SK-N-MC (cell line): ENCODE data around the gene NINJ1.

Experiments used
- DNase-seq: peaks from one replicate; pipeline ENCODE4 v3.0.0-alpha.2; 2011; ENCODE audit warnings: low read depth, low spot score
- H3K27ac ChIP-seq: fragments of 200-600 bp; sonication (generic); 2 replicates; pipeline ENCODE4 v1.5.1; 2016; ENCODE audit warnings: mixed run types
- H3K36me3 ChIP-seq: fragments of 200-600 bp; sonication (generic); 2 replicates; pipeline ENCODE4 v1.6.1; 2017; ENCODE audit warnings: antibody characterized with exemption, low read length, mixed read lengths; ENCODE audit not compliant: insufficient read depth
- H3K4me3 ChIP-seq: fragments of 200-600 bp; sonication (generic); 2 replicates; pipeline ENCODE4 v1.5.1; 2016
- H3K9ac ChIP-seq: fragments of 200-600 bp; sonication (generic); 2 replicates; pipeline ENCODE4 v1.8.0; 2017; ENCODE audit warnings: mixed run types, mixed read lengths; ENCODE audit not compliant: insufficient read length
- H3K9me3 ChIP-seq: fragments of 200-600 bp; sonication (generic); 2 replicates; pipeline ENCODE4 v1.6.1; 2017; ENCODE audit warnings: low read depth, mild to moderate bottlenecking, antibody characterized with exemption, low read length, moderate library complexity, mixed read lengths
- EZH2 ChIP-seq: fragments of 200-600 bp; sonication (generic); IDR thresholded peaks from one replicate; pipeline ENCODE4 v1.6.1; 2017; ENCODE audit warnings: antibody characterized with exemption
- FOXP2 ChIP-seq: optimal IDR thresholded peaks from 2 replicates; pipeline ENCODE3; 2011; ENCODE audit warnings: mild to moderate bottlenecking, moderate library complexity; ENCODE audit not compliant: insufficient read depth; ENCODE audit errors: extremely low read length, control extremely low read depth
- POLR2AphosphoS5 ChIP-seq: IDR thresholded peaks from 2 replicates; pipeline ENCODE4 v1.6.1; 2012; ENCODE audit warnings: mild to moderate bottlenecking, low read depth, low read length, borderline replicate concordance

Gene NINJ1

DNA sequence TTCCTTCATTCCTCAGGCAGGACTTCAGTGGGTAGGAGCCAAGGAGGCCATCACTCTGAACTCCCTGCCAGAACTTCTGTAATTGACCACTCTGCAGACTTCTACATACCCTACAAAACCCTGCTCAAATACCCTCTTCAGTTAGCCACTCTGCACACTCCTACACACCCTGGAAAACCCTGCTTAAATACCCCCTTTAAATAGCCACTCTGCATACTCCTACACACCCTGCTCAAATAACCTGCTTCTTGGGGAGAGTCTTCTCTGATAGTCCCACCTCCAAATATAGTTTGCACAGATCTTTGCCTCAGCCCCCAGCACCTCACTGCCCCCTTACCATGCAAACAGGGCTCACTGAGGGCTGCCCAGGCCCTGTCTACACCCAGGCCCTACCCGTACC lies 56.7 kb downstream of the NINJ1 start:
- TF ChIP-seq FOXP2 (no peak), EZH2 (no peak), POLR2AphosphoS5 (no peak)
- Histone ChIP-seq H3K4me3 (no peak overlapping the region), H3K27ac (no peak overlapping the region), H3K36me3 (no peaks in the 10 kb centered on the region), H3K9me3 (no peaks in the 10 kb centered on the region), H3K9ac (no peak overlapping the region)
- DNase-seq: no peak

DNA sequence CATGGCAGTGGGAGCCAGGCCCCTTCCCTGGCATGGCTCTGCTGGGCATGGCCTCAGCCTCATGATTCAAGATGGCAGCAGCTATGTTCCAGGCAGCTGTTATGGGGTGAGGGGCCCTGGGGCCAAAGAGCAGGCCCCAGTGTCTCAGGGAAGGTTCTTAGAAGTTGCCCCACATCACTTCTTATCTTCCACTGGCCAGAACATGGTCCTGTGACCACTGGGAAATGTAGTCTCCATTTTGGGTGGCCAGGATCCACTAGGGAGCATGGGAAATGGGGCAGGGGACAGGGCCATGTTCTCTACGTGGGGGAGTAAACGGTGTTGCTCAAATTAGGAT lies 57.3 kb downstream of the NINJ1 start:
- no peak for DNase-seq
- Histone ChIP-seq H3K36me3 (no peaks in the 10 kb centered on the region), H3K9me3 (no peaks in the 10 kb centered on the region), H3K4me3 (no peak overlapping the region), H3K27ac (no peak overlapping the region), H3K9ac (no peak overlapping the region)
- TF ChIP-seq FOXP2 (no peak), POLR2AphosphoS5 (no peak), EZH2 (no peak)

DNA sequence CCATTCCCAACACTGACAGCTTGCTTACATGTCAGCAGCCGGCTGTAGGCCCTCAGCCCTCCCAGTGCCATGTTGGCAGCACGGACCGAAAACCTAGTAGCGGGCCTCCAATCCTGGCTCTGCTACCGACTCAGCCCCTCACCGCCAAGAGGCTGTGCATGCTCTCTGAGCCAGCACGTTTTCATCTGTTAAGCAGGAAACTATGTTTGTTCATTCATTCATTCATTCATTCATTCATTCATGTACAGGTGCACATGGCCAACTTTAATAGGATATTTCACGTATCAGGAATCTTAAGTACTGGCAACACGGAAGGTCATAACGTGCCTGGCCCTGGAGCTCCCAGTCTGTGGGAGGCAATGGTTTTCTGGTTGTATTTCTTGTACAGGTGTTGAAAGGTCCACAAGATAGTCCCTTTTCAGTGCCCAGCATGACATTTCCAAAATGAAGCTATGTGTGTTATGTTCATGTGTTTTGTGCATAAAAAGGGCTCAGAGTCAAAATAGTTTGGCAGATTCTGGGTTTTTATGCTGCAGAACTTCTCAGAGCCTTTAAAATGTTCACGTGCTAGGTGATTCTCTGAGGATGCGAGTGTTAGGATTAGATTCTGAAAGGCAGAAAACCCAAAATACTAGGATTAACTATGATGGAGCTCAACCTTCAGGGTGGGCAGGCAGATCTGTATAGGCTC lies 57.8 kb downstream of the NINJ1 start:
- TF ChIP-seq POLR2AphosphoS5: no peak
- no peak for TF ChIP-seq EZH2
- no peak for TF ChIP-seq FOXP2
- H3K36me3 ChIP-seq: no peaks in the 10 kb centered on the region
- H3K9ac ChIP-seq: no peak overlapping the region

DNA sequence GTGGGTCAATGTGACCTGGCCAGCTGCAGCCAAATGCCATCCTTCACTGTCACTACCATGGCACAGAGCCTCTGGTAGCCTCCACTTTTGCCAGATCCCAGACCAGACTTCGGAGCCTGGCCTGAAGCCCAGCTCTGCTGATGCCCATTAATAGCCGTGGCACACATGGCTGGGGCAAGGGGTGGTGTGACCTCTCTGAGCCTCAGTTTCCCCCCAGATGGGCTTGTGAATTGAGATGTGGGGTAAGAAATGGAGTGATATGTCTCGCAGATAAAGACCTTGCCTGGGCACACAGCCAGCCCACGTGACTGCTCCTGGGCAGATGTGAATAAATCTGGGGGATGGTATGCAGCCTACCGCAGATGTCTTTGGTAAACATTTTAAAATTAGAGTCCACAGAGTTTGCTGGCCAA lies 61.7 kb downstream of the NINJ1 start:
- H3K9me3 ChIP-seq: no peaks in the 10 kb centered on the region
- H3K4me3 ChIP-seq: no peak overlapping the region
- H3K27ac ChIP-seq: no peak overlapping the region
- DNase-seq: no peak
- H3K9ac ChIP-seq: no peak overlapping the region
- H3K36me3 ChIP-seq: no peaks in the 10 kb centered on the region
- TF ChIP-seq EZH2 (no peak), POLR2AphosphoS5 (no peak), FOXP2 (no peak)

More for the DNA sequence above, 57.8 kb downstream of the NINJ1 start:
- H3K27ac ChIP-seq: no peak overlapping the region
- H3K4me3 ChIP-seq: no peak overlapping the region
- no peak for DNase-seq
- no peaks in the 10 kb centered on the region for H3K9me3 ChIP-seq
